ENCODE data around the gene TPRA1. TPM values are rescaled to one million over a fixed set of nuclear protein-coding genes. Genes with fewer than 3 reads are reported as not detected.

TPRA1 gene
- total RNA-seq, 2 experiments from 2014 or later = 7.5 to 7.8 TPM

- peaks cover 32% of the 10 kb centered on the region for H3K36me3 ChIP-seq (ENCODE audit: insufficient read depth, low read length)
- ChIA-PET CTCF (no interaction called here), POLR2A (no interaction called here)
Measured at GRCh38 chr3:127612966-127613365, 22.4 kb upstream of the TPRA1 start.

DNA sequence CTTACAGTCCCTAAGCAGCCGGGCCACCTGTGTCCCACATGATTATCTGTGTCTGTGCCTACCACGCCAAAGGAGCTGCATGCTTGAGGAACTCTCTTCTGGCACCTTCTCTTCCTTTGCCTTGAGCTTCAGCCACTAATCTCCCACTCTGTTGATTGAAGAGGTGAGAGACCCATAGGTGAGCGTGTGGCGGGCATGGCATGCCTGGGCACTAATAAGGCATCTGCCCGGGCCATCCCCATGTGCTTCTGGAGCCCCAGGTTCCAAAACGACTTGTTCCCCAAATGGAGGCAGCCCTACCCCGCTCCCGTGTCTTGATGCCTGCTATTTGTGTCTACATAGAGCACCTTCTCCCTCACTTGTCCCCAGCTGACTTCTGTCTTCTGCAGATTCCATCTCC, 20.7 kb upstream of the TPRA1 start:
- Mint-ChIP-seq H3K27me3 (no peaks in the 10 kb centered on the region), H3K36me3 (ENCODE audit: low read depth) (peaks cover 61% of the 10 kb centered on the region), H3K27ac (no peak overlapping the region), H3K9me3 (no peaks in the 10 kb centered on the region), H3K4me3 (no peak overlapping the region), H3K4me1 (ENCODE audit: low read depth) (no peaks in the 10 kb centered on the region)
- no peak for TF ChIP-seq CTCF (IDR thresholded peaks at IDR 0.05)
- no peak for DNase-seq
- ATAC-seq (ENCODE audit: poor library complexity) = no peak
- intact Hi-C loops (cut with DNase I, micrococcal nuclease) = no loop called here
- Histone ChIP-seq H3K36me3 (ENCODE audit: insufficient read depth, low read length) (peaks cover 35% of the 10 kb centered on the region), H3K4me1 (ENCODE audit: insufficient read depth, low read length) (no peaks in the 10 kb centered on the region), H3K27me3 (ENCODE audit: control insufficient read depth in 1 of 2, insufficient read depth in 2 of 2, low read length in 2 of 2) (no peaks in the 10 kb centered on the region), H3K9me3 (ENCODE audit: control insufficient read depth in 1 of 2, insufficient read depth in 1 of 2, low read length in 2 of 2) (no peaks in the 10 kb centered on the region), H3K4me3 (ENCODE audit: low read length) (no peak overlapping the region), H3K27ac (ENCODE audit: low read depth in 1 of 2, low read length in 2 of 2) (no peak overlapping the region)
- POLR2A ChIA-PET = no interaction called here
- CTCF ChIA-PET = interaction anchor here (0.7 kb wide), 1 partner anchor 1056 kb away, joined by 3 read pairs; no protein-coding TSS in a partner anchor

More at GRCh38 chr3:127612966-127613365, 22.4 kb upstream of the TPRA1 start:
- Mint-ChIP-seq H3K4me3 (no peak overlapping the region), H3K36me3 (ENCODE audit: low read depth) (peaks cover 60% of the 10 kb centered on the region), H3K27me3 (no peaks in the 10 kb centered on the region), H3K9me3 (no peaks in the 10 kb centered on the region), H3K4me1 (ENCODE audit: low read depth) (no peaks in the 10 kb centered on the region), H3K27ac (no peak overlapping the region)
- H3K27me3 ChIP-seq (ENCODE audit: control insufficient read depth in 1 of 2, insufficient read depth in 2 of 2, low read length in 2 of 2) = no peaks in the 10 kb centered on the region
- TF ChIP-seq CTCF (IDR thresholded peaks at IDR 0.05) = no peak
- no peaks in the 10 kb centered on the region for H3K4me1 ChIP-seq (ENCODE audit: insufficient read depth, low read length)
- DNase-seq (no peak), ATAC-seq (ENCODE audit: poor library complexity) (no peak)
- H3K9me3 ChIP-seq (ENCODE audit: control insufficient read depth in 1 of 2, insufficient read depth in 1 of 2, low read length in 2 of 2) = no peaks in the 10 kb centered on the region
- intact Hi-C loops (cut with DNase I, micrococcal nuclease) = no loop called here
- H3K4me3 ChIP-seq (ENCODE audit: low read length) = no peak overlapping the region
- no peak overlapping the region for H3K27ac ChIP-seq (ENCODE audit: low read depth in 1 of 2, low read length in 2 of 2)

DNA sequence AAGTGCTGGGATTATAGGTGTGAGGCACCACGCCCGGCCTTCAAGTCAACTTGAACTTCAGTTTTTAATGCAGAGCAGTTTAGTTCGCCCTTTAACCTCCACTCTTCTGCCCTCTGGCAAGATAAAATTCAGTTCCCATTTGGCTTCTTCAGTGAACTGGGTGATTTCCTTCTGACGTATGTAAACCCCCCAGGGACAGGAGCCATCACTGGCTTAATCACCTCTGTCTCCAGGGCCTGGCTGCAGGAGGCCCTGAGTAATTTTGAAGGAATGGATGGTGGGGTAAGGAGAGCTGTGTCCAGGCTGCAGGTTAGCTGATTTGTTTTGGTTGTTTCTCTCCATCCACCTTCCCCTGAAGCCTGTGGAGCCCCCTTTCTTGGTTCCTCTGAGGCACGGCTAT, 19.6 kb upstream of the TPRA1 start:
- no peaks in the 10 kb centered on the region for H3K27me3 ChIP-seq (ENCODE audit: control insufficient read depth in 1 of 2, insufficient read depth in 2 of 2, low read length in 2 of 2)
- H3K4me1 ChIP-seq (ENCODE audit: insufficient read depth, low read length) = no peaks in the 10 kb centered on the region
- Mint-ChIP-seq H3K4me1 (ENCODE audit: low read depth) (no peaks in the 10 kb centered on the region), H3K36me3 (ENCODE audit: low read depth) (peaks cover 58% of the 10 kb centered on the region), H3K4me3 (no peak overlapping the region), H3K27ac (no peak overlapping the region), H3K9me3 (no peaks in the 10 kb centered on the region), H3K27me3 (no peaks in the 10 kb centered on the region)
- intact Hi-C loops (cut with DNase I, micrococcal nuclease) = no loop called here
- DNase-seq (no peak), ATAC-seq (ENCODE audit: poor library complexity) (no peak)
- H3K27ac ChIP-seq (ENCODE audit: low read depth in 1 of 2, low read length in 2 of 2) = no peak overlapping the region
- H3K36me3 ChIP-seq (ENCODE audit: insufficient read depth, low read length) = peaks cover 39% of the 10 kb centered on the region
- no peaks in the 10 kb centered on the region for H3K9me3 ChIP-seq (ENCODE audit: control insufficient read depth in 1 of 2, insufficient read depth in 1 of 2, low read length in 2 of 2)
- no peak overlapping the region for H3K4me3 ChIP-seq (ENCODE audit: low read length)
- ChIA-PET POLR2A (no interaction called here), CTCF (no interaction called here)
- TF ChIP-seq CTCF (IDR thresholded peaks at IDR 0.05) = no peak

All from CD4-positive, alpha-beta T cell (primary cell).